Epithelial cell of prostate (primary cell): ENCODE data around the gene PAX8.
A peak's percentile ranks its signal among the peaks of the same experiment; 100 is the strongest.
"Not testable (repeated sequence)": the region's sequence is repeated elsewhere in the genome, so short reads cannot be mapped to it uniquely, and the experiment has no call there.

Experiments used
- DNase-seq: peaks from one replicate; pipeline ENCODE4 v3.0.0-alpha.2; 2011; ENCODE audit warnings: low read depth, low spot score
- H3K27ac ChIP-seq: fragments of 450-650 bp; 2 replicates; pipeline ENCODE4 v1.5.1; 2017; ENCODE audit warnings: mild to moderate bottlenecking

PAX8 gene

GRCh38 chr2:113278742-113279139, at the start of gene PAX8:
Gene PAX8, minus strand, starts transcription at chr2:113278921. Its CDS starts 527 bp downstream, at chr2:113278394.
- no peak within 1 kb of the TSS for H3K27ac ChIP-seq
- no peak for DNase-seq

GRCh38 chr2:113328043-113328442, 49.3 kb upstream of the PAX8 start:
- peak overlapping the region; percentile 99 for H3K27ac ChIP-seq
- no peak for DNase-seq

- DNase-seq = not testable (repeated sequence)
- peak overlapping the region; percentile 69 for H3K27ac ChIP-seq
Measured at GRCh38 chr2:113325161-113325731, 46.5 kb upstream of the PAX8 start.

GRCh38 chr2:113324684-113325160, 46.0 kb upstream of the PAX8 start:
- peak overlapping the region; percentile 69 for H3K27ac ChIP-seq
- DNase-seq = no peak

- H3K27ac ChIP-seq, DNase-seq: not testable (repeated sequence)
Measured at GRCh38 chr2:113323129-113323528, 44.4 kb upstream of the PAX8 start.

GRCh38 chr2:113320106-113320505, 41.4 kb upstream of the PAX8 start:
- not testable (repeated sequence) for DNase-seq, H3K27ac ChIP-seq

GRCh38 chr2:113318941-113319340, 40.2 kb upstream of the PAX8 start:
- DNase-seq, H3K27ac ChIP-seq: not testable (repeated sequence)

GRCh38 chr2:113316085-113316484, 37.4 kb upstream of the PAX8 start:
- no peak overlapping the region for H3K27ac ChIP-seq
- DNase-seq = no peak

GRCh38 chr2:113314663-113315062, 35.9 kb upstream of the PAX8 start:
- not testable (repeated sequence) for DNase-seq

GRCh38 chr2:113314176-113314575, 35.5 kb upstream of the PAX8 start:
- not testable (repeated sequence) for H3K27ac ChIP-seq, DNase-seq

More at GRCh38 chr2:113314663-113315062, 35.9 kb upstream of the PAX8 start:
- not testable (repeated sequence) for H3K27ac ChIP-seq

GRCh38 chr2:113311781-113312180, 33.1 kb upstream of the PAX8 start:
- DNase-seq, H3K27ac ChIP-seq: not testable (repeated sequence)

- H3K27ac ChIP-seq, DNase-seq: not testable (repeated sequence)
Measured at GRCh38 chr2:113311191-113311590, 32.5 kb upstream of the PAX8 start.

- no peak for DNase-seq
Measured at GRCh38 chr2:113309655-113310387, 31.1 kb upstream of the PAX8 start.

GRCh38 chr2:113308784-113309183, 30.1 kb upstream of the PAX8 start:
- DNase-seq, H3K27ac ChIP-seq: not testable (repeated sequence)

More at GRCh38 chr2:113309655-113310387, 31.1 kb upstream of the PAX8 start:
- H3K27ac ChIP-seq = peak overlapping the region; percentile 58

- not testable (repeated sequence) for DNase-seq, H3K27ac ChIP-seq
Measured at GRCh38 chr2:113306207-113306606, 27.5 kb upstream of the PAX8 start.

GRCh38 chr2:113305749-113306148, 27.0 kb upstream of the PAX8 start:
- not testable (repeated sequence) for DNase-seq, H3K27ac ChIP-seq

GRCh38 chr2:113305146-113305545, 26.4 kb upstream of the PAX8 start:
- DNase-seq = no peak
- no peak overlapping the region for H3K27ac ChIP-seq

GRCh38 chr2:113304702-113305101, 26.0 kb upstream of the PAX8 start:
- DNase-seq = no peak
- H3K27ac ChIP-seq = no peak overlapping the region

GRCh38 chr2:113302216-113302980, 23.7 kb upstream of the PAX8 start:
- H3K27ac ChIP-seq, DNase-seq: not testable (repeated sequence)

- no peak for DNase-seq
- H3K27ac ChIP-seq = no peak overlapping the region
Measured at GRCh38 chr2:113300281-113300680, 21.6 kb upstream of the PAX8 start.

- no peak overlapping the region for H3K27ac ChIP-seq
- no peak for DNase-seq
Measured at GRCh38 chr2:113298176-113298575, 19.5 kb upstream of the PAX8 start.
